H9 (cell line): Measurements from ENCODE around the gene NRG2. TPM values are rescaled to one million over a fixed set of nuclear protein-coding genes. Genes with fewer than 3 reads are reported as not detected.

Experiments used
- DNase-seq: peaks from one replicate; pipeline ENCODE4 v3.0.0-alpha.2; 2017
- H2AFZ ChIP-seq: one replicate; pipeline ENCODE4 v1.6.1; 2013; ENCODE audit warnings: mild to moderate bottlenecking, low read length, control low read depth, moderate library complexity
- H2AK5ac ChIP-seq: 2 replicates; pipeline ENCODE4 v1.6.1; 2013; ENCODE audit warnings: low read length, control low read depth, mixed read lengths; ENCODE audit not compliant: insufficient read length
- H2BK120ac ChIP-seq: one replicate; pipeline ENCODE4 v1.6.1; 2013; ENCODE audit warnings: low read depth, mild to moderate bottlenecking, low read length, control low read depth, inconsistent platforms; ENCODE audit not compliant: poor library complexity, severe bottlenecking
- H2BK12ac ChIP-seq: 2 replicates; pipeline ENCODE4 v1.6.1; 2013; ENCODE audit warnings: low read length, control low read depth, mixed read lengths, low read depth; ENCODE audit not compliant: insufficient read length
- H2BK15ac ChIP-seq: 2 replicates; pipeline ENCODE4 v1.6.1; 2013; ENCODE audit warnings: low read depth, low read length, control low read depth
- H2BK20ac ChIP-seq: one replicate; pipeline ENCODE4 v1.6.1; 2013; ENCODE audit warnings: low read depth, mild to moderate bottlenecking, low read length, control low read depth, inconsistent platforms; ENCODE audit not compliant: poor library complexity, severe bottlenecking
- H2BK5ac ChIP-seq: 2 replicates; pipeline ENCODE4 v1.6.1; 2013; ENCODE audit warnings: low read length, control low read depth, mixed read lengths; ENCODE audit not compliant: insufficient read length
- H3K14ac ChIP-seq: 2 replicates; pipeline ENCODE4 v1.6.1; 2013; ENCODE audit warnings: low read length, control low read depth; ENCODE audit not compliant: insufficient read depth
- H3K18ac ChIP-seq: 2 replicates; pipeline ENCODE4 v1.6.1; 2013; ENCODE audit warnings: low read depth, mild to moderate bottlenecking, mixed read lengths, low read length, control low read depth; ENCODE audit not compliant: insufficient read length
- H3K23ac ChIP-seq: 2 replicates; pipeline ENCODE4 v1.6.1; 2013; ENCODE audit warnings: low read length, control low read depth, mixed read lengths, low read depth; ENCODE audit not compliant: insufficient read length
- H3K23me2 ChIP-seq: 2 replicates; pipeline ENCODE4 v1.6.1; 2013; ENCODE audit warnings: low read depth, mild to moderate bottlenecking, mixed read lengths, low read length, control low read depth; ENCODE audit not compliant: insufficient read length, poor library complexity, severe bottlenecking
- H3K27ac ChIP-seq: 2 replicates; pipeline ENCODE4 v1.5.1; 2013; ENCODE audit warnings: low read length, control low read depth, mixed read lengths, low read depth; ENCODE audit not compliant: insufficient read length
- H3K27me3 ChIP-seq: 2 replicates; pipeline ENCODE4 v1.6.1; 2013; ENCODE audit warnings: low read length, control low read depth, inconsistent platforms; ENCODE audit not compliant: insufficient read depth
- H3K4ac ChIP-seq: 2 replicates; pipeline ENCODE4 v1.6.1; 2013; ENCODE audit warnings: low read depth, mild to moderate bottlenecking, control low read depth, inconsistent platforms, low read length, moderate library complexity
- H3K4me1 ChIP-seq: 2 replicates; pipeline ENCODE4 v1.6.1; 2013; ENCODE audit warnings: low read length, control low read depth, inconsistent platforms; ENCODE audit not compliant: insufficient read depth
- H3K4me2 ChIP-seq: 2 replicates; pipeline ENCODE4 v1.6.1; 2013; ENCODE audit warnings: low read length, control low read depth, mixed read lengths; ENCODE audit not compliant: insufficient read length, insufficient read depth
- H3K56ac ChIP-seq: 2 replicates; pipeline ENCODE4 v1.6.1; 2013; ENCODE audit warnings: low read depth, mild to moderate bottlenecking, mixed read lengths, low read length, control low read depth; ENCODE audit not compliant: insufficient read length
- H3K79me1 ChIP-seq: 2 replicates; pipeline ENCODE4 v1.6.1; 2013; ENCODE audit warnings: low read depth, mild to moderate bottlenecking, moderate library complexity, low read length, control low read depth, inconsistent platforms; ENCODE audit not compliant: insufficient read depth, poor library complexity, severe bottlenecking
- H3K79me2 ChIP-seq: 2 replicates; pipeline ENCODE4 v1.6.1; 2013; ENCODE audit warnings: low read length, control low read depth, inconsistent platforms; ENCODE audit not compliant: insufficient read depth
- H3K9ac ChIP-seq: 2 replicates; pipeline ENCODE4 v1.6.1; 2013; ENCODE audit warnings: low read length, control low read depth, mixed read lengths; ENCODE audit not compliant: insufficient read length; ENCODE audit errors: extremely low read depth
- H3K9me3 ChIP-seq: one replicate; pipeline ENCODE4 v1.6.1; 2013; ENCODE audit warnings: low read depth, low read length, inconsistent platforms; ENCODE audit not compliant: control insufficient read depth
- H3T11ph ChIP-seq: one replicate; pipeline ENCODE4 v1.6.1; 2013; ENCODE audit warnings: mild to moderate bottlenecking, low read length, control low read depth, inconsistent platforms
- H4K20me1 ChIP-seq: one replicate; pipeline ENCODE4 v1.6.1; 2013; ENCODE audit not compliant: control insufficient read depth, insufficient read length, insufficient read depth
- H4K5ac ChIP-seq: 2 replicates; pipeline ENCODE4 v1.6.1; 2013; ENCODE audit warnings: low read depth, mild to moderate bottlenecking, mixed read lengths, low read length, control low read depth; ENCODE audit not compliant: insufficient read length
- H4K8ac ChIP-seq: replicated peaks from 2 replicates; pipeline ENCODE4 v1.6.1; 2013; ENCODE audit warnings: low read length, control low read depth, mixed read lengths, low read depth; ENCODE audit not compliant: insufficient read length
- H4K91ac ChIP-seq: 2 replicates; pipeline ENCODE4 v1.6.1; 2013; ENCODE audit warnings: low read depth, mild to moderate bottlenecking, moderate library complexity, mixed read lengths, low read length, control low read depth; ENCODE audit not compliant: insufficient read length
- H3K27ac Mint-ChIP-seq, 3 experiments: 2 replicates in 2 of 3; 3 replicates in 1 of 3; pipeline ENCODE4 v1.8.0; 2020 to 2021; ENCODE audit warnings: mixed read lengths in 3 of 3, mild to moderate bottlenecking in 1 of 3, moderate library complexity in 1 of 3
- H3K27me3 Mint-ChIP-seq: 2 replicates; pipeline ENCODE4 v1.8.0; 2021; ENCODE audit warnings: low read depth, mild to moderate bottlenecking, moderate library complexity, mixed read lengths
- H3K36me3 Mint-ChIP-seq, 3 experiments: 2 replicates in 2 of 3; 3 replicates in 1 of 3; pipeline ENCODE4 v1.8.0; 2020 to 2021; ENCODE audit warnings: low read depth in 3 of 3, mixed read lengths in 3 of 3; ENCODE audit not compliant: insufficient read depth in 1 of 3
- H3K4me1 Mint-ChIP-seq, 2 experiments: 2 replicates each; pipeline ENCODE4 v1.8.0; 2020; ENCODE audit warnings: mixed read lengths in 2 of 2
- H3K4me3 Mint-ChIP-seq, 2 experiments: 2 replicates in 1 of 2; 3 replicates in 1 of 2; pipeline ENCODE4 v1.8.0; 2020 to 2021; ENCODE audit warnings: mild to moderate bottlenecking in 2 of 2, mixed read lengths in 2 of 2, moderate library complexity in 1 of 2
- H3K9me3 Mint-ChIP-seq, 2 experiments: 2 replicates in 1 of 2; 3 replicates in 1 of 2; pipeline ENCODE4 v1.8.0; 2020; ENCODE audit warnings: mild to moderate bottlenecking in 2 of 2, mixed read lengths in 2 of 2, moderate library complexity in 1 of 2
- CTCF ChIP-seq: fragments of 200-600 bp; sonication (generic); conservative IDR thresholded peaks from 3 replicates; pipeline ENCODE4 v1.8.0; 2021; ENCODE audit warnings: antibody characterized with exemption, mild to moderate bottlenecking
- WGBS: extraction: QIAGEN DNeasy Blood & Tissue Kit; methylation state at CpG from one replicate; pipeline ENCODE4 v1.1.7; 2013; ENCODE audit warnings: missing lambda C conversion rate, low lambda C conversion rate, mixed read lengths; ENCODE audit not compliant: insufficient read length; ENCODE audit errors: extremely low coverage; 5-methylcytosine and 5-hydroxymethylcytosine counted together
- total RNA-seq: library from RNA; stranded (reverse); gene quantifications from 2 replicates; pipeline ENCODE4 v1.2.1, GENCODE V29; 2021

The NRG2 gene
- total RNA-seq, 1 experiment from 2014 or later = not detected

- Mint-ChIP-seq H3K36me3 (no peaks in the 10 kb centered on the region), H3K27ac (no peak overlapping the region), H3K4me1 (0 out of 4 replicates have a peak, but pooled peaks cover 2% of the 10 kb centered on the region in 2 experiments), H3K9me3 (no peaks in the 10 kb centered on the region; a peak in 2 of 5 replicates), H3K4me3 (no peak overlapping the region), H3K27me3 (peaks cover 59% of the 10 kb centered on the region)
- H2BK15ac ChIP-seq = no peak overlapping the region
- H3K9ac ChIP-seq = no peak overlapping the region
- no peak overlapping the region for H3K4ac ChIP-seq
- no peak overlapping the region for H4K8ac ChIP-seq
- no CpG with 5 or more reads among the region's 2 CpGs for WGBS
- no peaks in the 10 kb centered on the region for H3K4me1 ChIP-seq
- peaks cover 3% of the 10 kb centered on the region; the same call in 1 of the 2 replicates for H3K27me3 ChIP-seq
- no peak overlapping the region for H3K27ac ChIP-seq
- H3K9me3 ChIP-seq = no peaks in the 10 kb centered on the region
- H4K5ac ChIP-seq = no peak overlapping the region
- H3K23ac ChIP-seq = no peak overlapping the region
- H2BK120ac ChIP-seq = no peak overlapping the region
- H3K4me2 ChIP-seq = no peak overlapping the region
- no peak overlapping the region for H2AFZ ChIP-seq
- H3K79me2 ChIP-seq = no peaks in the 10 kb centered on the region
- H3K23me2 ChIP-seq = no peaks in the 10 kb centered on the region
- no peak for TF ChIP-seq CTCF
- H3K56ac ChIP-seq = no peak overlapping the region
- no peak overlapping the region for H2AK5ac ChIP-seq
- no peak overlapping the region for H2BK5ac ChIP-seq
- no peak overlapping the region for H2BK20ac ChIP-seq
- H4K20me1 ChIP-seq = no peaks in the 10 kb centered on the region
- H4K91ac ChIP-seq = no peak overlapping the region
- DNase-seq = no peak
- no peak overlapping the region for H3K14ac ChIP-seq
- no peak overlapping the region for H2BK12ac ChIP-seq
- no peaks in the 10 kb centered on the region for H3K79me1 ChIP-seq
- no peak overlapping the region for H3T11ph ChIP-seq
- H3K18ac ChIP-seq = no peak overlapping the region
These were observed 237.6 kb downstream of the NRG2 start for GRCh38 chr5:139805545-139805944.
